ENCODE measurements around the gene SV2B. TPM values are rescaled to one million over a fixed set of nuclear protein-coding genes. Genes with fewer than 3 reads are reported as not detected.

Gene SV2B
- total RNA-seq, 1 experiment from 2014 or later = not detected

GRCh38 chr15:91072161-91072560, 27.9 kb upstream of the SV2B start:
- H2AFZ ChIP-seq (ENCODE audit: low read length) = no peak overlapping the region
- H3K9ac ChIP-seq (ENCODE audit: extremely low read depth, insufficient read length, low read length) = no peak overlapping the region
- H4K5ac ChIP-seq (ENCODE audit: insufficient read length, low read depth, low read length) = no peak overlapping the region
- Mint-ChIP-seq H3K4me3 (no peak overlapping the region), H3K4me1 (no peaks in the 10 kb centered on the region), H3K9me3 (no peaks in the 10 kb centered on the region), H3K36me3 (ENCODE audit: insufficient read depth in 1 of 3, low read depth in 3 of 3) (no peaks in the 10 kb centered on the region), H3K27me3 (ENCODE audit: low read depth) (no peaks in the 10 kb centered on the region), H3K27ac (no peak overlapping the region)
- H2AK5ac ChIP-seq (ENCODE audit: insufficient read length, low read length) = no peak overlapping the region
- no peak overlapping the region for H4K91ac ChIP-seq (ENCODE audit: insufficient read length, low read depth, low read length)
- no peak overlapping the region for H3K23ac ChIP-seq (ENCODE audit: insufficient read length, low read depth, low read length)
- H3K23me2 ChIP-seq (ENCODE audit: insufficient read length, low read depth, low read length, poor library complexity, severe bottlenecking) = no peaks in the 10 kb centered on the region
- no peaks in the 10 kb centered on the region for H3K4me1 ChIP-seq (ENCODE audit: insufficient read depth, low read length)
- no peak overlapping the region for H3K14ac ChIP-seq (ENCODE audit: insufficient read depth, low read length)
- H3K56ac ChIP-seq (ENCODE audit: insufficient read length, low read depth, low read length) = no peak overlapping the region
- no peak overlapping the region for H2BK12ac ChIP-seq (ENCODE audit: insufficient read length, low read depth, low read length)
- no peak overlapping the region for H2BK5ac ChIP-seq (ENCODE audit: insufficient read length, low read length)
- H3K4ac ChIP-seq (ENCODE audit: low read depth, low read length) = no peak overlapping the region
- H2BK120ac ChIP-seq (ENCODE audit: low read depth, low read length, poor library complexity, severe bottlenecking) = no peak overlapping the region
- H4K20me1 ChIP-seq (ENCODE audit: control insufficient read depth, insufficient read depth, insufficient read length) = no peaks in the 10 kb centered on the region
- WGBS (ENCODE audit: extremely low coverage, insufficient read length, low lambda C conversion rate) = no CpG with 5 or more reads among the region's 4 CpGs
- H3K27ac ChIP-seq (ENCODE audit: insufficient read length, low read depth, low read length) = no peak overlapping the region
- H3K79me2 ChIP-seq (ENCODE audit: insufficient read depth, low read length) = no peaks in the 10 kb centered on the region
- no peaks in the 10 kb centered on the region for H3K9me3 ChIP-seq (ENCODE audit: control insufficient read depth, low read depth, low read length)
- DNase-seq = no peak
- no peak overlapping the region for H4K8ac ChIP-seq (replicated peaks; ENCODE audit: insufficient read length, low read depth, low read length)
- H3T11ph ChIP-seq (ENCODE audit: low read length) = no peak overlapping the region
- H3K18ac ChIP-seq (ENCODE audit: insufficient read length, low read depth, low read length) = no peak overlapping the region
- no peak overlapping the region for H2BK20ac ChIP-seq (ENCODE audit: low read depth, low read length, poor library complexity, severe bottlenecking)
- TF ChIP-seq CTCF (conservative IDR thresholded peaks at IDR 0.05) = no peak
- no peak overlapping the region for H3K4me2 ChIP-seq (ENCODE audit: insufficient read depth, insufficient read length, low read length)
- no peak overlapping the region for H2BK15ac ChIP-seq (ENCODE audit: low read depth, low read length)
- H3K27me3 ChIP-seq (ENCODE audit: insufficient read depth, low read length) = no peaks in the 10 kb centered on the region
- H3K79me1 ChIP-seq (ENCODE audit: insufficient read depth, low read depth, low read length, poor library complexity, severe bottlenecking) = no peaks in the 10 kb centered on the region

Data from H9 (cell line).